ENCODE results near the gene GRK3.

GRK3 gene

DNA sequence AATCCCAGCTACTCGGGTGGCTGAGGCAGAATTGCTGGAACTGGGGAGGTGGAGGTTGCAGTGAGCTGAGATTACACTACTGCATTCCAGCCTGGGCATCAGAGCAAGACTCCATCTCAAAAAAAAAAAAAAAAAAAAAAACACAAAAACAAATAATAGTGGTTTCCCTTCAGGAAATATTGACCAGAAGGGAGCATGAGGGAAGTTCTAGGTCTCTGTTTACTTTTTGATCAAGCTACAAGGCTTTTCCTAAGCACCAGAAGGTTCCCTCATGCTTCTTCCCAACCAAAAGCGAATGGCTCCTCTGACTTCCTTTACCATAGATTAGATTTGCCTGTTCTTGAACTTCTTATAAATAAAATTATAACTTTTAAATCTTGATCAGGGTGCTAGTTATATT, 195.8 kb downstream of the GRK3 start:
- no peak for DNase-seq (ENCODE audit: low read depth)

GRCh38 chr22:25760848-25761595, 196.5 kb downstream of the GRK3 start:
- DNase-seq (ENCODE audit: low read depth) = no peak

DNA sequence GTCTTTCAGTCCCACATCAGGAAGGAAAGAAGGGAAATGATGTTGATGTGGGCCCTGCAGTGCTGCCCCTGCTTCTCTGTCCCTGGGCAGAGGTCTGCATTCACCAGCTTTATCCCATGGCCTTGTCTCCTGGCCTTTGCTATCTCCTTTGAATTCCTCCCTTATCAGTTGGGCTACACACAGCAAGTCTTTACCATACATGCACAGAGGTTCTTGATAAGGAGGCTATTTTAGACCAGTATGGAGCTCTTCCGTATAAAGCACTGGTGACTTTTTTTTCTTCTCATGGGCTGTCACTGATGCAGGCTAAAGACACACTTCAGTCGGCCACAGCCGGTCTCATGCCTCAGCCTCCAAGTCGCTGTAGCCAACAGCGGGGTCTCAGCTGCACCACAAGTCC, 197.7 kb downstream of the GRK3 start:
- no peak for DNase-seq (ENCODE audit: low read depth)

GRCh38 chr22:25763239-25763777, 198.8 kb downstream of the GRK3 start:
- DNase-seq (ENCODE audit: low read depth) = no peak

- DNase-seq (ENCODE audit: low read depth) = no peak
These were observed 200.0 kb downstream of the GRK3 start for GRCh38 chr22:25764270-25765015.

DNA sequence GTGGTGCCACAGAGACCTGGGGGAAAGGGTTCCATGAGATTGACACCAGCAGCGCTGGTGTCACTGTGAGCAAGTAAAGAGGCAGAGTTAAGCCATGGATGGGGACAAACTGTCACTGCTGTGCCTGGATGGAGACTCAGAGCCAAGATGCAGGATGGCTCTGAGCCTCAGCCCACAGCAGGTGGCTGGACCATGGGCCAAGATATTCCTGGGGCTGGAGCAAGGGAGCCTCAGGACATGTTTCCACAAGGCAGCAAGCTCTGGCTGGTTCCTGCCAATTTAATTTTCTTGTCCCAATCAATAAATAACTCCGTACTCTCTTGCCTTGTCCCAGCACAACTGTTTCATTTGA, 200.5 kb downstream of the GRK3 start:
- no peak for DNase-seq (ENCODE audit: low read depth)

DNA sequence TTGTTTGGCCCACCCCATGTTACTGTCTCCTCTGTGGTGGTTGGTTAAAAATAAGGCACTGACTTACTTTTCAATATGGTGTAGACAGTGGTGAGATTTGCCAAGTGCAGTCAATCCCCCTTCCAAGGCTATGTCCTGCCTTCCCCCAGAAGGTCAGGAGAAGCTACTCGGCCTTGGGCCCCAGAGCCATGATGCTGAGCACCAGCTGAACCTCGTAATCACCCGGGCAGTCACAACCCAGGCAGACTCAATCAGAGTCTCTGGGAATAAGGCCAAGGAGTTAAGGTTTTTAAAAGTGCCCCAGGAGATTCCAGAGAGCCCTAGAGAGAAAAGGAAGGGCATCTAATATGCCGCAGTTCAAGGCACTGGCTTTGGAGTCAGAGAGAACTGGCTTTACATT, 201.3 kb downstream of the GRK3 start:
- DNase-seq (ENCODE audit: low read depth) = no peak

DNA sequence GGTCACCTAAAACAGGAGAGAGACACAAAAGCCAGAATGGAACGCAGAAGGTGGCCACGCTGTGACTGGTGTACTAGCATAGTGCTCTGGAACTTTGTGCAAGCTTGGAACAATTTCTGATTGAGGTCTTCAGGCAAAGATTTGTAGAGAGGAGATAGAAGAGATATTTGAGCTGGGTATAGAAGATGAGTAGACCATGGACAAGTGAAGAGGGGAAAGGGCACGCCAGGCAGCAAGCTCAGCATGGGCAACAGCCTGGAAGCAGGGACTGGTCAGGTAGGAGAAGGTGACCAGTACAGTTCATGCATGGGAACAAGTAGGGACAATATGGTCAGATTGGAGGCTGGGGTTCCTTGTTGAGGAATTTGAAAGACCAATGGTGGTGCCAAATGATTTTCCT, 201.9 kb downstream of the GRK3 start:
- no peak for DNase-seq (ENCODE audit: low read depth)

DNA sequence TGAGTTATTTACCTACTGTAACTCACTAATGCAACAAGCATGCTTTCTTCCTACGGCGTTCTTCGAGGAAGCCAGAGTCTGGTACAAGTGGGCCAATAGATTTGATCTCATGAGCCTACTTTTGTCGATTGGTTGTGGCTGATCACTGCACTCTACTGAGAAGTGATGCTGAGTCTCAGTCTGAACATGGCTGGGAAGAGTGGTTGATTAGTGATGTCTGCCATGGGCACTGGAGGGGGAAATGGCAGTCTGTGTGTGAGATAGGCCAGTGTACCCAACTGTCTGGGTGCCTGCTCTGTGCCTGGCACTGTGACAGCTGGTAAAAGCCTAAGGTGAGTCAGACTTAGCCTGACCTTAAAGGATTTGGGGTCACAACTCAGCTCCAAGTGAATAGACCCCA, 205.9 kb downstream of the GRK3 start:
- no peak for DNase-seq (ENCODE audit: low read depth)

DNA sequence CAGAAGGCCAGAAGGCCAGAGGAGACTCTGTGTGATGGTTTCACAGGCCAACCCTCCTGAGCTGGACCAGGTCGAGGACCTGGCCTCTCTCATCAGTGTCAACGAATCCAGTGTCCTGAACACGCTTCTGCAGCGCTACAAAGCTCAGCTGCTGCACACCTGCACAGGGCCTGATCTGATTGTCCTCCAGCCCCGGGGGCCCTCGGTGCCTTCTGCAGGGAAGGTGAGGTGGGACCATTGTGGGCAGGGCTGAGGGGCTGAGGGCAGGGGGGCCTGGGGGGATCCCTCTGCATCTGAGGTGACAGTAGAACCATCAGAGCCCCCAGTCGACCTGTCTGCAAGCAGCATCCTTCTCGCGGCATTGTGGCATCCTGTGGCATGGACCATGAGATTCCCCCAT, 207.8 kb downstream of the GRK3 start:
- no peak for DNase-seq (ENCODE audit: low read depth)

DNA sequence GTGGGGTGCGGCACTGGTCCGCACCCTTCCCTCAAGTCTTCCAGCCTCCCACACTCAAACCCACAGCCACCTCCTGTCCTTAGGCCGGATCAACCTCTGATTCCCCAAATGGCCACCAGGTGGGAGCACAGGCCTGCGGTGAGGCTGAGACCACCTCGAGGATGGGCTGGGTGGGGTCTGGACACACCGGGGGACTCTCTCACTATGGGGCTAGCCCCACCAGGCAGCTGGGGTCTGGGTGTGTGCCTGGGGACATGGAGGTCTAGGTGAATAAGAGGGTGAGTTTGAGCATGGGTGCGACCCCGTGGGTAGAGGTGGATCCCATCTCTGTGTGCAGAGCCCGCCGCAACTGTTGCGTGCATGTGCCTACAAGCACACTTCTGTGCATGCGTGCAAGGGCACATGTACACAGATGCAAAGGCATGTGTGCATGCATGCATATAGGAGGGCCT, 210.1 kb downstream of the GRK3 start:
- DNase-seq (ENCODE audit: low read depth) = no peak

GRCh38 chr22:25775531-25775930, 211.1 kb downstream of the GRK3 start:
- no peak for DNase-seq (ENCODE audit: low read depth)

DNA sequence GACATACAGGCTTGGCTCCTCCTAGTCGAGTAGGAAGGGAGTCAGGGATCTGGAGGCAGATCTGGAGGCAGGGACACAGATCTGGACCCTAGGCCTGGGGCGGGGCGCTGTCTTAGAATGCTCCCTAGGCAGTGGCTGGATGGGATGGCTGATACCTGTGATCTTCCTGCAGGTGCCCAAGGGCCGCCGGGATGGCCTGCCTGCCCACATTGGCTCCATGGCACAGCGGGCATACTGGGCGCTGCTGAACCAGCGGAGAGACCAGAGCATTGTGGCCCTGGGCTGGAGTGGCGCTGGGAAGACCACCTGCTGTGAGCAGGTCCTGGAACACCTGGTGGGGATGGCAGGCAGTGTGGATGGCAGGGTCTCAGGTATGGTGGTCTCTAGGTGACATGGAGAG, 212.9 kb downstream of the GRK3 start:
- no peak for DNase-seq (ENCODE audit: low read depth)

- no peak for DNase-seq (ENCODE audit: low read depth)
These were observed 213.4 kb downstream of the GRK3 start for GRCh38 chr22:25777870-25778269.

Measured in activated T-cell treated with anti-CD3 and anti-CD28 coated beads for 1 hour (primary cell).